GM23338 (cell line): Measurements from ENCODE around the gene CDC42BPB. TPM values are rescaled to one million over a fixed set of nuclear protein-coding genes. Genes with fewer than 3 reads are reported as not detected.
A peak's percentile ranks its signal among the peaks of the same experiment; 100 is the strongest.

ENCODE experiments used
- ATAC-seq: fragments of 200-7000 bp; cut with Tn5 transposase; 3 replicates; pipeline ENCODE4 v1.9.1; 2020
- DNase-seq: peaks from one replicate; pipeline ENCODE4 v3.0.0-alpha.2; 2015; ENCODE audit warnings: low spot score
- H2AFZ ChIP-seq: fragments of 200-600 bp; sonication (generic); 2 replicates; pipeline ENCODE4 v1.8.0; 2016; ENCODE audit warnings: antibody characterized with exemption, mild to moderate bottlenecking, moderate library complexity
- H3F3A ChIP-seq: fragments of 200-600 bp; sonication (generic); replicated peaks from 2 replicates; pipeline ENCODE4 v1.8.0; 2017; ENCODE audit warnings: antibody characterized with exemption, mixed run types, low read depth
- H3K27ac ChIP-seq: fragments of 200-600 bp; sonication (generic); 2 replicates; pipeline ENCODE4 v1.6.1; 2016; ENCODE audit warnings: low read depth
- H3K27me3 ChIP-seq: fragments of 200-600 bp; sonication (generic); 2 replicates; pipeline ENCODE4 v1.8.0; 2016; ENCODE audit warnings: mild to moderate bottlenecking, mixed run types, moderate library complexity; ENCODE audit not compliant: insufficient read depth
- H3K36me3 ChIP-seq: fragments of 200-600 bp; sonication (generic); 2 replicates; pipeline ENCODE4 v1.8.0; 2016; ENCODE audit warnings: mild to moderate bottlenecking; ENCODE audit not compliant: insufficient read depth
- H3K4me1 ChIP-seq: fragments of 200-600 bp; sonication (generic); 2 replicates; pipeline ENCODE4 v1.8.0; 2016; ENCODE audit warnings: mild to moderate bottlenecking, moderate library complexity; ENCODE audit not compliant: insufficient read depth
- H3K4me2 ChIP-seq: fragments of 200-600 bp; sonication (generic); 2 replicates; pipeline ENCODE4 v1.7.1; 2017; ENCODE audit warnings: mixed run types
- H3K4me3 ChIP-seq: fragments of 200-600 bp; sonication (generic); 2 replicates; pipeline ENCODE4 v1.6.1; 2016; ENCODE audit warnings: mixed run types
- H3K79me2 ChIP-seq: fragments of 200-600 bp; sonication (generic); replicated peaks from 2 replicates; pipeline ENCODE4 v1.8.0; 2017; ENCODE audit warnings: mild to moderate bottlenecking; ENCODE audit not compliant: insufficient read depth
- H3K9me2 ChIP-seq: fragments of 200-600 bp; sonication (generic); 2 replicates; pipeline ENCODE4 v1.8.0; 2017; ENCODE audit not compliant: insufficient read depth
- H4K20me1 ChIP-seq: fragments of 200-600 bp; sonication (generic); replicated peaks from 2 replicates; pipeline ENCODE4 v1.8.0; 2017; ENCODE audit warnings: mild to moderate bottlenecking; ENCODE audit not compliant: insufficient read depth
- H3K27ac Mint-ChIP-seq: 2 replicates; pipeline ENCODE4 v1.8.0; 2020; ENCODE audit warnings: inconsistent platforms, mild to moderate bottlenecking, moderate library complexity, mixed read lengths
- H3K27me3 Mint-ChIP-seq: 3 replicates; pipeline ENCODE4 v1.8.0; 2022; ENCODE audit warnings: low read depth, mild to moderate bottlenecking, moderate library complexity, mixed read lengths, inconsistent platforms; ENCODE audit not compliant: insufficient read depth, poor library complexity
- H3K36me3 Mint-ChIP-seq: 3 replicates; pipeline ENCODE4 v1.8.0; 2021; ENCODE audit warnings: low read depth, mild to moderate bottlenecking, inconsistent platforms, moderate library complexity, mixed read lengths
- H3K4me1 Mint-ChIP-seq: 3 replicates; pipeline ENCODE4 v1.8.0; 2020; ENCODE audit warnings: mild to moderate bottlenecking, inconsistent platforms, mixed read lengths
- H3K4me3 Mint-ChIP-seq: 3 replicates; pipeline ENCODE4 v1.8.0; 2021; ENCODE audit warnings: moderate library complexity, mild to moderate bottlenecking, inconsistent platforms, mixed read lengths
- H3K9me3 Mint-ChIP-seq: 3 replicates; pipeline ENCODE4 v1.8.0; 2020; ENCODE audit warnings: moderate library complexity, mild to moderate bottlenecking, inconsistent platforms, mixed read lengths
- CREB1 ChIP-seq: fragments of 250-450 bp; sonication (Bioruptor Pico); IDR thresholded peaks from 2 replicates; pipeline ENCODE4 v1.5.0; 2020; ENCODE audit warnings: low read depth, mild to moderate bottlenecking, moderate library complexity
- EZH2 ChIP-seq: fragments of 200-600 bp; sonication (generic); IDR thresholded peaks from one replicate; pipeline ENCODE4 v1.8.0; 2017; ENCODE audit warnings: antibody characterized with exemption, mild to moderate bottlenecking, low read depth; ENCODE audit not compliant: unreplicated experiment
- EZH2phosphoT487 ChIP-seq: fragments of 200-600 bp; sonication (generic); IDR thresholded peaks from one replicate; pipeline ENCODE4 v1.8.1; 2018; ENCODE audit warnings: antibody characterized with exemption; ENCODE audit not compliant: unreplicated experiment
- JUNB ChIP-seq: IDR thresholded peaks from one replicate; pipeline ENCODE4 v1.6.1; 2016; ENCODE audit warnings: antibody characterized with exemption; ENCODE audit not compliant: unreplicated experiment
- NANOG ChIP-seq: IDR thresholded peaks from 2 replicates; pipeline ENCODE4 v1.6.1; 2016; ENCODE audit warnings: antibody characterized with exemption, borderline replicate concordance
- POLR2AphosphoS5 ChIP-seq: IDR thresholded peaks from 2 replicates; pipeline ENCODE4 v1.6.1; 2016; ENCODE audit warnings: antibody characterized with exemption, low read depth
- STAT1 ChIP-seq: IDR thresholded peaks from one replicate; pipeline ENCODE4 v1.6.1; 2016; ENCODE audit warnings: antibody characterized with exemption; ENCODE audit not compliant: unreplicated experiment
- ZNF114 ChIP-seq: fragments of 250-450 bp; sonication (Bioruptor Pico); IDR thresholded peaks from 2 replicates; pipeline ENCODE4 v1.5.0; 2020; ENCODE audit warnings: mild to moderate bottlenecking, moderate library complexity
- ZNF331 ChIP-seq: fragments of 250-450 bp; sonication (Bioruptor Pico); IDR thresholded peaks from 2 replicates; pipeline ENCODE4 v1.5.0; 2020; ENCODE audit warnings: low read depth, mild to moderate bottlenecking, moderate library complexity
- polyA plus RNA-seq: library from polyadenylated mRNA; unstranded; fragments of >200 nt; fragmentation: Nextera tagmentation; extraction: Ambion mirVana; gene quantifications from 2 replicates; pipeline ENCODE4 v1.2.1, GENCODE V29; 2016
- total RNA-seq: library from RNA; depleted of rRNA; stranded (reverse); fragments of >200 nt; shearing (Covaris generic); gene quantifications from 2 replicates; pipeline ENCODE4 v1.2.3, GENCODE V29; 2014
- TF ChIP-seq, protein P1 (sequence below): IDR thresholded peaks from one replicate; pipeline ENCODE4 v1.6.1; 2018; ENCODE audit warnings: antibody characterized with exemption; ENCODE audit not compliant: unreplicated experiment
- TF ChIP-seq, protein P2 (sequence below), 2 experiments: fragments of 200-600 bp in 1 of 2; sonication (generic) in 1 of 2; conservative IDR thresholded peaks; 2 replicates each; pipeline versions ENCODE4 v1.5.1 to v1.6.1; 2016 to 2017; ENCODE audit warnings: antibody characterized with exemption in 2 of 2, low read depth in 2 of 2, mild to moderate bottlenecking in 2 of 2, moderate library complexity in 1 of 2
- TF ChIP-seq, protein P3 (sequence below): IDR thresholded peaks from 2 replicates; pipeline ENCODE4 v1.6.1; 2016; ENCODE audit warnings: antibody characterized with exemption
- TF ChIP-seq, protein P4 (sequence below): fragments of 250-450 bp; sonication (Bioruptor Pico); IDR thresholded peaks from 2 replicates; pipeline ENCODE4 v1.5.0; 2020; ENCODE audit warnings: mild to moderate bottlenecking, moderate library complexity

CDC42BPB gene
- total and polyA plus RNA-seq, 2 experiments from 2014 or later: 12.3 to 127 TPM

DNA sequence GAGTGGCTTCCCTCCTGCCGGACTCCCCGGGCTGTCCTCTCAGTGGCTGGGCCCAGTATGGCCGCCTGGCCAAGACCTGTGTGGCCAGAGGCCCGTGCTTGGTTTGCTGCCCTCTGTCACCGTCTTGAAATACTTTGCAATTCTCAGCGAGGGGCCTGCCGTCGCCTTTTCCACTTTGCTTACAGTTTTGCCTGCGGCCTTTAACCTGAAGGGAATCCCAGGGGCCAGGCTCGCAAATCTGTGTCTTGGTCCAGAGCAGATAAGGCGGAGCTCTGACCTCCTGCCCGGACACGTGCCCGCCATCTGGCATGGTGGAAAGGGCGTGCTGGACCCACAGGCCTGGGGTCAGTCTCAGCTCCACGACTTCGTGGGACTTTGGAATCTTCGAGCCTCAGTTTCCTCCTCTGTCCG lies 145.8 kb downstream of the CDC42BPB start:
- DNase-seq: no peak
- no peak for ATAC-seq
- peaks cover 8% of the 10 kb centered on the region for H3K9me3 Mint-ChIP-seq
- Histone ChIP-seq H3K4me2 (no peak overlapping the region), H3K4me3 (no peak overlapping the region), H3K9me2 (no peaks in the 10 kb centered on the region), H3K27ac (peak overlapping the region; percentile 79; the same call in 1 of the 2 replicates), H3K79me2 (no peaks in the 10 kb centered on the region), H3K36me3 (no peaks in the 10 kb centered on the region), H4K20me1 (no peaks in the 10 kb centered on the region), H3K27me3 (no peaks in the 10 kb centered on the region), H3K4me1 (no peaks in the 10 kb centered on the region), H3F3A (0 out of 2 replicates have a peak, but pooled peaks cover 7% of the 10 kb centered on the region), H2AFZ (no peak overlapping the region)
- peaks cover 15% of the 10 kb centered on the region for H3K36me3 Mint-ChIP-seq
- H3K27ac Mint-ChIP-seq: no peak overlapping the region
- H3K4me1 Mint-ChIP-seq: no peaks in the 10 kb centered on the region
- H3K27me3 Mint-ChIP-seq: peaks cover 2% of the 10 kb centered on the region
- TF ChIP-seq, protein P1, sequence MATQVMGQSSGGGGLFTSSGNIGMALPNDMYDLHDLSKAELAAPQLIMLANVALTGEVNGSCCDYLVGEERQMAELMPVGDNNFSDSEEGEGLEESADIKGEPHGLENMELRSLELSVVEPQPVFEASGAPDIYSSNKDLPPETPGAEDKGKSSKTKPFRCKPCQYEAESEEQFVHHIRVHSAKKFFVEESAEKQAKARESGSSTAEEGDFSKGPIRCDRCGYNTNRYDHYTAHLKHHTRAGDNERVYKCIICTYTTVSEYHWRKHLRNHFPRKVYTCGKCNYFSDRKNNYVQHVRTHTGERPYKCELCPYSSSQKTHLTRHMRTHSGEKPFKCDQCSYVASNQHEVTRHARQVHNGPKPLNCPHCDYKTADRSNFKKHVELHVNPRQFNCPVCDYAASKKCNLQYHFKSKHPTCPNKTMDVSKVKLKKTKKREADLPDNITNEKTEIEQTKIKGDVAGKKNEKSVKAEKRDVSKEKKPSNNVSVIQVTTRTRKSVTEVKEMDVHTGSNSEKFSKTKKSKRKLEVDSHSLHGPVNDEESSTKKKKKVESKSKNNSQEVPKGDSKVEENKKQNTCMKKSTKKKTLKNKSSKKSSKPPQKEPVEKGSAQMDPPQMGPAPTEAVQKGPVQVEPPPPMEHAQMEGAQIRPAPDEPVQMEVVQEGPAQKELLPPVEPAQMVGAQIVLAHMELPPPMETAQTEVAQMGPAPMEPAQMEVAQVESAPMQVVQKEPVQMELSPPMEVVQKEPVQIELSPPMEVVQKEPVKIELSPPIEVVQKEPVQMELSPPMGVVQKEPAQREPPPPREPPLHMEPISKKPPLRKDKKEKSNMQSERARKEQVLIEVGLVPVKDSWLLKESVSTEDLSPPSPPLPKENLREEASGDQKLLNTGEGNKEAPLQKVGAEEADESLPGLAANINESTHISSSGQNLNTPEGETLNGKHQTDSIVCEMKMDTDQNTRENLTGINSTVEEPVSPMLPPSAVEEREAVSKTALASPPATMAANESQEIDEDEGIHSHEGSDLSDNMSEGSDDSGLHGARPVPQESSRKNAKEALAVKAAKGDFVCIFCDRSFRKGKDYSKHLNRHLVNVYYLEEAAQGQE: no peak
- TF ChIP-seq ZNF331 (no peak), JUNB (no peak), NANOG (no peak), EZH2phosphoT487 (no peak), EZH2 (no peak), STAT1 (no peak), ZNF114 (CRISPR knock-in tag) (no peak), POLR2AphosphoS5 (no peak), CREB1 (CRISPR knock-in tag) (no peak)
- TF ChIP-seq, protein P2, sequence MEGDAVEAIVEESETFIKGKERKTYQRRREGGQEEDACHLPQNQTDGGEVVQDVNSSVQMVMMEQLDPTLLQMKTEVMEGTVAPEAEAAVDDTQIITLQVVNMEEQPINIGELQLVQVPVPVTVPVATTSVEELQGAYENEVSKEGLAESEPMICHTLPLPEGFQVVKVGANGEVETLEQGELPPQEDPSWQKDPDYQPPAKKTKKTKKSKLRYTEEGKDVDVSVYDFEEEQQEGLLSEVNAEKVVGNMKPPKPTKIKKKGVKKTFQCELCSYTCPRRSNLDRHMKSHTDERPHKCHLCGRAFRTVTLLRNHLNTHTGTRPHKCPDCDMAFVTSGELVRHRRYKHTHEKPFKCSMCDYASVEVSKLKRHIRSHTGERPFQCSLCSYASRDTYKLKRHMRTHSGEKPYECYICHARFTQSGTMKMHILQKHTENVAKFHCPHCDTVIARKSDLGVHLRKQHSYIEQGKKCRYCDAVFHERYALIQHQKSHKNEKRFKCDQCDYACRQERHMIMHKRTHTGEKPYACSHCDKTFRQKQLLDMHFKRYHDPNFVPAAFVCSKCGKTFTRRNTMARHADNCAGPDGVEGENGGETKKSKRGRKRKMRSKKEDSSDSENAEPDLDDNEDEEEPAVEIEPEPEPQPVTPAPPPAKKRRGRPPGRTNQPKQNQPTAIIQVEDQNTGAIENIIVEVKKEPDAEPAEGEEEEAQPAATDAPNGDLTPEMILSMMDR (conservative IDR thresholded peaks at IDR 0.05; ENCODE audit: low read depth in 2 of 2): no peak
- TF ChIP-seq, protein P3, sequence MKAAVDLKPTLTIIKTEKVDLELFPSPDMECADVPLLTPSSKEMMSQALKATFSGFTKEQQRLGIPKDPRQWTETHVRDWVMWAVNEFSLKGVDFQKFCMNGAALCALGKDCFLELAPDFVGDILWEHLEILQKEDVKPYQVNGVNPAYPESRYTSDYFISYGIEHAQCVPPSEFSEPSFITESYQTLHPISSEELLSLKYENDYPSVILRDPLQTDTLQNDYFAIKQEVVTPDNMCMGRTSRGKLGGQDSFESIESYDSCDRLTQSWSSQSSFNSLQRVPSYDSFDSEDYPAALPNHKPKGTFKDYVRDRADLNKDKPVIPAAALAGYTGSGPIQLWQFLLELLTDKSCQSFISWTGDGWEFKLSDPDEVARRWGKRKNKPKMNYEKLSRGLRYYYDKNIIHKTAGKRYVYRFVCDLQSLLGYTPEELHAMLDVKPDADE: no peak
- TF ChIP-seq, protein P4, sequence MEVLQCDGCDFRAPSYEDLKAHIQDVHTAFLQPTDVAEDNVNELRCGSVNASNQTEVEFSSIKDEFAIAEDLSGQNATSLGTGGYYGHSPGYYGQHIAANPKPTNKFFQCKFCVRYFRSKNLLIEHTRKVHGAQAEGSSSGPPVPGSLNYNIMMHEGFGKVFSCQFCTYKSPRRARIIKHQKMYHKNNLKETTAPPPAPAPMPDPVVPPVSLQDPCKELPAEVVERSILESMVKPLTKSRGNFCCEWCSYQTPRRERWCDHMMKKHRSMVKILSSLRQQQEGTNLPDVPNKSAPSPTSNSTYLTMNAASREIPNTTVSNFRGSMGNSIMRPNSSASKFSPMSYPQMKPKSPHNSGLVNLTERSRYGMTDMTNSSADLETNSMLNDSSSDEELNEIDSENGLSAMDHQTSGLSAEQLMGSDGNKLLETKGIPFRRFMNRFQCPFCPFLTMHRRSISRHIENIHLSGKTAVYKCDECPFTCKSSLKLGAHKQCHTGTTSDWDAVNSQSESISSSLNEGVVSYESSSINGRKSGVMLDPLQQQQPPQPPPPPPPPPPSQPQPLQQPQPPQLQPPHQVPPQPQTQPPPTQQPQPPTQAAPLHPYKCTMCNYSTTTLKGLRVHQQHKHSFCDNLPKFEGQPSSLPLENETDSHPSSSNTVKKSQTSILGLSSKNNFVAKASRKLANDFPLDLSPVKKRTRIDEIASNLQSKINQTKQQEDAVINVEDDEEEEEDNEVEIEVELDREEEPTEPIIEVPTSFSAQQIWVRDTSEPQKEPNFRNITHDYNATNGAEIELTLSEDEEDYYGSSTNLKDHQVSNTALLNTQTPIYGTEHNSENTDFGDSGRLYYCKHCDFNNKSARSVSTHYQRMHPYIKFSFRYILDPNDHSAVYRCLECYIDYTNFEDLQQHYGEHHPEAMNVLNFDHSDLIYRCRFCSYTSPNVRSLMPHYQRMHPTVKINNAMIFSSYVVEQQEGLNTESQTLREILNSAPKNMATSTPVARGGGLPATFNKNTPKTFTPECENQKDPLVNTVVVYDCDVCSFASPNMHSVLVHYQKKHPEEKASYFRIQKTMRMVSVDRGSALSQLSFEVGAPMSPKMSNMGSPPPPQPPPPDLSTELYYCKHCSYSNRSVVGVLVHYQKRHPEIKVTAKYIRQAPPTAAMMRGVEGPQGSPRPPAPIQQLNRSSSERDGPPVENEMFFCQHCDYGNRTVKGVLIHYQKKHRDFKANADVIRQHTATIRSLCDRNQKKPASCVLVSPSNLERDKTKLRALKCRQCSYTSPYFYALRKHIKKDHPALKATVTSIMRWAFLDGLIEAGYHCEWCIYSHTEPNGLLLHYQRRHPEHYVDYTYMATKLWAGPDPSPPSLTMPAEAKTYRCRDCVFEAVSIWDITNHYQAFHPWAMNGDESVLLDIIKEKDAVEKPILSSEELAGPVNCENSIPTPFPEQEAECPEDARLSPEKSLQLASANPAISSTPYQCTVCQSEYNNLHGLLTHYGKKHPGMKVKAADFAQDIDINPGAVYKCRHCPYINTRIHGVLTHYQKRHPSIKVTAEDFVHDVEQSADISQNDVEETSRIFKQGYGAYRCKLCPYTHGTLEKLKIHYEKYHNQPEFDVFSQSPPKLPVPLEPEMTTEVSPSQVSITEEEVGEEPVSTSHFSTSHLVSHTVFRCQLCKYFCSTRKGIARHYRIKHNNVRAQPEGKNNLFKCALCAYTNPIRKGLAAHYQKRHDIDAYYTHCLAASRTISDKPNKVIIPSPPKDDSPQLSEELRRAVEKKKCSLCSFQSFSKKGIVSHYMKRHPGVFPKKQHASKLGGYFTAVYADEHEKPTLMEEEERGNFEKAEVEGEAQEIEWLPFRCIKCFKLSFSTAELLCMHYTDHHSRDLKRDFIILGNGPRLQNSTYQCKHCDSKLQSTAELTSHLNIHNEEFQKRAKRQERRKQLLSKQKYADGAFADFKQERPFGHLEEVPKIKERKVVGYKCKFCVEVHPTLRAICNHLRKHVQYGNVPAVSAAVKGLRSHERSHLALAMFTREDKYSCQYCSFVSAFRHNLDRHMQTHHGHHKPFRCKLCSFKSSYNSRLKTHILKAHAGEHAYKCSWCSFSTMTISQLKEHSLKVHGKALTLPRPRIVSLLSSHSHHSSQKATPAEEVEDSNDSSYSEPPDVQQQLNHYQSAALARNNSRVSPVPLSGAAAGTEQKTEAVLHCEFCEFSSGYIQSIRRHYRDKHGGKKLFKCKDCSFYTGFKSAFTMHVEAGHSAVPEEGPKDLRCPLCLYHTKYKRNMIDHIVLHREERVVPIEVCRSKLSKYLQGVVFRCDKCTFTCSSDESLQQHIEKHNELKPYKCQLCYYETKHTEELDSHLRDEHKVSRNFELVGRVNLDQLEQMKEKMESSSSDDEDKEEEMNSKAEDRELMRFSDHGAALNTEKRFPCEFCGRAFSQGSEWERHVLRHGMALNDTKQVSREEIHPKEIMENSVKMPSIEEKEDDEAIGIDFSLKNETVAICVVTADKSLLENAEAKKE (CRISPR knock-in tag): no peak
- H3K4me3 Mint-ChIP-seq: no peak overlapping the region
